ENCODE measurements around the gene BCL11B.

BCL11B gene

DNA sequence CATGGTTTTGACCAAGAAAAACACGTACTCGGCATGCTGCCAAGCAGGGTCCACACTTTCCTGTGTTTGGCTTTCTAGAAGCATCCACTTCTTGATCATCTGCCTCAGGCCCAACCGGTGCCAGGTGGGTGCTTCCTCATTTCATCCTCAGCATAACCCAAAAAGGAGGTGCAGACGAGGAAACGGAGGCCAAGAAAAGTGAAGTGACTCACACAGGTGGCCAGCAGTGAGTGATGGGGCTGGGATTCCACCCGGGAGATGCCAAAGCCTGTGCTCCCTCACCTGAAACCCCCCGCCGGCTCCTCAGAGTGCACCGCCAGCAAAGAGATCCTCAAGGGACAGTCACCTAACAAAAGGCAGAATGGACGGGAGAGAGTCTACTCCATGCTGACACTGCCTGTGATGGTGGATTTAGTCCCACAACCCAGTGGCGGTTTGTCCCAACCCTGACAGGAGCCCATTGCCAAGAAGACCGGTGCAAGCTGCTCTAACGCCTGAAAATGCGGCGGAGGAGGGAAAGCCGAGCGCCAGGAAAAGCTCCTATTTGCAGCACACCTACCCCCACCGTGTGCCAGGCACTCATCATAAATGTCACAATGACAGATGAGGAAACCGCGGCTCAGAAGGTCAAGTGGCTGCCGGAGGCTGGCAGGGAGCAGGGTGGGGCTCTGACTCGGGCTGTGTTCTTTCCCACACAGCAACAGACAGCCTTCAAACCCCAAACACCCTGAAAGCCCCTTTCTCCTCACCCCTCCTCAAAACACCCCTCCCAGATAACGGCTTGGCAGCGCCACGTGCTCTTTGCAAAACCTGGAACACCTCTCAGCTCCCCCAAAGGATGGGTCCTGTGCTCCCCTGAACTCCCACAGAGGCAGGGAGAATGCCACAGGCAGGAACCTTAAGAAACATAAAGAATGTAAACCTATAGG is 18.8 kb downstream of the BCL11B start:
- TF ChIP-seq RAD21 (IDR thresholded peaks at IDR 0.05; ENCODE audit: low read depth) (no peak), TAF1 (IDR thresholded peaks at IDR 0.05; ENCODE audit: low read depth) (no peak), EP300 (IDR thresholded peaks at IDR 0.05; ENCODE audit: borderline replicate concordance) (no peak), FOXM1 (IDR thresholded peaks at IDR 0.05; ENCODE audit: borderline replicate concordance, low read depth) (no peak), ZBTB7A (IDR thresholded peaks at IDR 0.05; ENCODE audit: low read depth) (no peak), TCF12 (IDR thresholded peaks at IDR 0.05; ENCODE audit: low read depth) (no peak), CREB1 (IDR thresholded peaks at IDR 0.05; ENCODE audit: low read depth) (no peak), EGR1 (IDR thresholded peaks at IDR 0.05) (no peak), NFIC (IDR thresholded peaks at IDR 0.05) (no peak), YY1 (IDR thresholded peaks at IDR 0.05; ENCODE audit: low read depth) (no peak), CEBPB (IDR thresholded peaks at IDR 0.05) (no peak), TEAD4 (IDR thresholded peaks at IDR 0.05) (no peak)
- TF ChIP-seq, protein P1, sequence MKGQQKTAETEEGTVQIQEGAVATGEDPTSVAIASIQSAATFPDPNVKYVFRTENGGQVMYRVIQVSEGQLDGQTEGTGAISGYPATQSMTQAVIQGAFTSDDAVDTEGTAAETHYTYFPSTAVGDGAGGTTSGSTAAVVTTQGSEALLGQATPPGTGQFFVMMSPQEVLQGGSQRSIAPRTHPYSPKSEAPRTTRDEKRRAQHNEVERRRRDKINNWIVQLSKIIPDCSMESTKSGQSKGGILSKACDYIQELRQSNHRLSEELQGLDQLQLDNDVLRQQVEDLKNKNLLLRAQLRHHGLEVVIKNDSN (IDR thresholded peaks at IDR 0.05), result no peak
- TF ChIP-seq, protein P2, sequence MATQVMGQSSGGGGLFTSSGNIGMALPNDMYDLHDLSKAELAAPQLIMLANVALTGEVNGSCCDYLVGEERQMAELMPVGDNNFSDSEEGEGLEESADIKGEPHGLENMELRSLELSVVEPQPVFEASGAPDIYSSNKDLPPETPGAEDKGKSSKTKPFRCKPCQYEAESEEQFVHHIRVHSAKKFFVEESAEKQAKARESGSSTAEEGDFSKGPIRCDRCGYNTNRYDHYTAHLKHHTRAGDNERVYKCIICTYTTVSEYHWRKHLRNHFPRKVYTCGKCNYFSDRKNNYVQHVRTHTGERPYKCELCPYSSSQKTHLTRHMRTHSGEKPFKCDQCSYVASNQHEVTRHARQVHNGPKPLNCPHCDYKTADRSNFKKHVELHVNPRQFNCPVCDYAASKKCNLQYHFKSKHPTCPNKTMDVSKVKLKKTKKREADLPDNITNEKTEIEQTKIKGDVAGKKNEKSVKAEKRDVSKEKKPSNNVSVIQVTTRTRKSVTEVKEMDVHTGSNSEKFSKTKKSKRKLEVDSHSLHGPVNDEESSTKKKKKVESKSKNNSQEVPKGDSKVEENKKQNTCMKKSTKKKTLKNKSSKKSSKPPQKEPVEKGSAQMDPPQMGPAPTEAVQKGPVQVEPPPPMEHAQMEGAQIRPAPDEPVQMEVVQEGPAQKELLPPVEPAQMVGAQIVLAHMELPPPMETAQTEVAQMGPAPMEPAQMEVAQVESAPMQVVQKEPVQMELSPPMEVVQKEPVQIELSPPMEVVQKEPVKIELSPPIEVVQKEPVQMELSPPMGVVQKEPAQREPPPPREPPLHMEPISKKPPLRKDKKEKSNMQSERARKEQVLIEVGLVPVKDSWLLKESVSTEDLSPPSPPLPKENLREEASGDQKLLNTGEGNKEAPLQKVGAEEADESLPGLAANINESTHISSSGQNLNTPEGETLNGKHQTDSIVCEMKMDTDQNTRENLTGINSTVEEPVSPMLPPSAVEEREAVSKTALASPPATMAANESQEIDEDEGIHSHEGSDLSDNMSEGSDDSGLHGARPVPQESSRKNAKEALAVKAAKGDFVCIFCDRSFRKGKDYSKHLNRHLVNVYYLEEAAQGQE (IDR thresholded peaks at IDR 0.05; ENCODE audit: low read depth), result no peak
- TF ChIP-seq, protein P3, sequence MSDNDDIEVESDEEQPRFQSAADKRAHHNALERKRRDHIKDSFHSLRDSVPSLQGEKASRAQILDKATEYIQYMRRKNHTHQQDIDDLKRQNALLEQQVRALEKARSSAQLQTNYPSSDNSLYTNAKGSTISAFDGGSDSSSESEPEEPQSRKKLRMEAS (IDR thresholded peaks at IDR 0.05), result no peak

DNA sequence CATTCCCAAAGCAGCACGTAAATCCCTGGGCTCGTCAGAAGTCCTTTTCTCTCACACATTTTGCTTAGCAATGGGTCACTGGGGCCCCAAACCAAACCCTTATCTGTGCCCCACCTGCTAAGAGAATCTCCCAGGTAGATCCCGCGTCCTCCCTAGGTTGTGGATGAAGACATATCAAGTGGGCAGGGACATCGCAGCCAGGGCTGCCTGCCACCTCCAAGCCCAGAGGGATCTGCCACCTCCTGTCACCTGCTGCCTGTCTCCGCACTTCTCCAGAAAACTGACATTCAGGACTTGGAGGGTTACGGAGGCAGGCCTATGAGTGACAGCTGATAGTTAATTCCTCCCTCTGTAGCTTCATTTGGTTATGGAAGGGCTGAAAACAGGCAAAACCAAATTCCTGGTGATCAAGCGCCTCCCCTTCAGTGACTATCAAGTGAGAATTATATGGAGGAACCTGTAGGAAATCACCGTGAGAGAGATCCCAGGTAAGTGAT is 19.5 kb downstream of the BCL11B start:
- no peak for TF ChIP-seq TEAD4 (IDR thresholded peaks at IDR 0.05)
- TF ChIP-seq TAF1 (IDR thresholded peaks at IDR 0.05; ENCODE audit: low read depth), result no peak
- TF ChIP-seq FOXM1 (IDR thresholded peaks at IDR 0.05; ENCODE audit: borderline replicate concordance, low read depth), result no peak
- TF ChIP-seq, protein P2 (IDR thresholded peaks at IDR 0.05; ENCODE audit: low read depth), result no peak
- TF ChIP-seq, protein P1 (IDR thresholded peaks at IDR 0.05), result no peak
- no peak for TF ChIP-seq EP300 (IDR thresholded peaks at IDR 0.05; ENCODE audit: borderline replicate concordance)
- no peak for TF ChIP-seq CREB1 (IDR thresholded peaks at IDR 0.05; ENCODE audit: low read depth)
- TF ChIP-seq, protein P3 (IDR thresholded peaks at IDR 0.05), result no peak
- no peak for TF ChIP-seq NFIC (IDR thresholded peaks at IDR 0.05)
- no peak for TF ChIP-seq ZBTB7A (IDR thresholded peaks at IDR 0.05; ENCODE audit: low read depth)
- TF ChIP-seq TCF12 (IDR thresholded peaks at IDR 0.05; ENCODE audit: low read depth), result no peak
- TF ChIP-seq CEBPB (IDR thresholded peaks at IDR 0.05), result no peak
- TF ChIP-seq EGR1 (IDR thresholded peaks at IDR 0.05), result no peak

DNA sequence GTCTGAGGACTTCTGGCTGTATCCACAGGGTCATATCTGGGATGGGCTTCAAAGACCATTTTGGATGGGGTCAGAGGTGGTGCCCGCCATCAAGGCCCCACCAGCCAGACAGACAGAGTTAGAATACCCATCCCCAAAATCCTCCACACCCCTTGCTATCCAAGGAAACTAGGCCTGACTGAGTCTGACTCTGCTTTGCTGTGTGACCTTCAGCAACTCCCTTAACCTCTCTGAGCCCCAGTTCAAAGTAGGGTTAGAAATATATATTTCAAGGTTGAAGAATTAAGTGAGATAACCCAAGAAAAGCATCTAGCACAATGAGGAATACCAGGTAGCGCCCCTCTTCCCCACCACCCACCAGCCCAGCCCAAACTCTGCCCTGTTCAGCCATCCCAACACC is 20.3 kb downstream of the BCL11B start:
- TF ChIP-seq CEBPB (IDR thresholded peaks at IDR 0.05) (no peak), RAD21 (IDR thresholded peaks at IDR 0.05; ENCODE audit: low read depth) (no peak), TEAD4 (IDR thresholded peaks at IDR 0.05) (no peak), CREB1 (IDR thresholded peaks at IDR 0.05; ENCODE audit: low read depth) (no peak), YY1 (IDR thresholded peaks at IDR 0.05; ENCODE audit: low read depth) (no peak), NFIC (IDR thresholded peaks at IDR 0.05) (no peak), ZBTB7A (IDR thresholded peaks at IDR 0.05; ENCODE audit: low read depth) (no peak), EP300 (IDR thresholded peaks at IDR 0.05; ENCODE audit: borderline replicate concordance) (no peak), FOXM1 (IDR thresholded peaks at IDR 0.05; ENCODE audit: borderline replicate concordance, low read depth) (no peak), TCF12 (IDR thresholded peaks at IDR 0.05; ENCODE audit: low read depth) (no peak), EGR1 (IDR thresholded peaks at IDR 0.05) (no peak), TAF1 (IDR thresholded peaks at IDR 0.05; ENCODE audit: low read depth) (no peak)
- TF ChIP-seq, protein P1 (IDR thresholded peaks at IDR 0.05), result no peak
- TF ChIP-seq, protein P3 (IDR thresholded peaks at IDR 0.05), result no peak
- TF ChIP-seq, protein P2 (IDR thresholded peaks at IDR 0.05; ENCODE audit: low read depth), result no peak

All from Ishikawa (cell line).